RPMI8226 (cell line): Measurements from ENCODE around the gene PARVA.

Experiments
- DNase-seq: peaks from one replicate; pipeline ENCODE4 v3.0.0-alpha.2; 2015

Gene PARVA

GRCh38 chr11:12377824-12378593 is 638 bp downstream of the PARVA start:
- no peak for DNase-seq

- no peak for DNase-seq
These were observed 3.4 kb downstream of the PARVA start for GRCh38 chr11:12380565-12381325.

DNA sequence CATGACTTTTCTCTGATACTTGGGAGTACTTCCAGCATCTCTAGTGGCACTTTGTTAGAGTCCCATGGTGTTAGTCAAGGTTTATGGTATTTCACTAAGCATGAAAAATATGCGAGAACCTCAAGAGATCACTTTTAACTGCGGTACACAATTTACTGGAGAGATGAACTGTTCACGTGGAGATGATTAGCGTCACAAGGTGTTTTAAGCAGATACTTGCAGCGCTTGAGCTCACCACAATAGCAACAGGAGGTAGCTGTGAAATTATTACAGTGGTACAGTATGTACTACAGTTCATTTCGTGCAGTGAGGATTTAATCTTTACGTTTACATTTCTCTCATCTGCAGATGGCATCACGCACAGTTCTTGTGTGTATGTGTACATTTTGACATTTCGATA is 4.5 kb downstream of the PARVA start:
- no peak for DNase-seq

- no peak for DNase-seq
These were observed 5.1 kb downstream of the PARVA start for GRCh38 chr11:12382451-12382850.

- no peak for DNase-seq
These were observed 8.9 kb downstream of the PARVA start for GRCh38 chr11:12386309-12386708.

- DNase-seq, result no peak
These were observed 9.4 kb downstream of the PARVA start for GRCh38 chr11:12386745-12387144.

GRCh38 chr11:12388173-12388572 is 10.8 kb downstream of the PARVA start:
- no peak for DNase-seq

DNA sequence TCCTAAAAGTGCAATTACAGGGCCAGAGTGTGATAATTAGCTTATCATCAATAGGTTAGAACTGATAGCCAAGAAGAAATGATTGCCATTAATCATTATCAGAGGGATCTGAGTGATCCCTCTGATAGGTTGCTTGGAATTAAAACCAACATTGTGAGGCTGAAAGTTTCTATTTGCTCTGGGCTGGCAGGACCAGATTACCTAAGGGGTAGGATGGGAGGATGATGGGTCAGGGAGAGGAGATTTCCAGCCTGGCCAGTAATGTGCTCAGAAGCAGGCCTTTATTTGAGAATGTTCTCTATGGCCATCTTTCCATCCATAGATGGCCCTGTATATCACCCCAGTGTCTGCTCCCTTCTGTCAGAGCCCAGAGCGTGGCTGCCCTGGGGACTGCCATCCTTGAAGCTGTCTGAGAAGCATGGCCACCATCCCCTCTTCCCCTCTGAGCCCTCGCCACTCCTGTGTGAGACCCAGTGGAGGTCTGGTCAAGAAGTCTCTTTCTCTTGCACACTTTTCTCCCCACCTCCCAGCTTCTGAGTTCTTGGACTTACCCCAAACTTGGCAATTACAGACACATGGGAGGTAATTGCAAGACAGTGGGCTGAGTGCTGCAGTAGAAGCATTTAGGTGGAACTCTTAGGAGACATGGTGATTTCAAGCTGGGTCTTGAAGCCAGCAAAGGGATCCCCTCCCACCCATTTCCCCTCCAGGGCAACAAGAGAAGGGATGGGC is 11.7 kb downstream of the PARVA start:
- DNase-seq, result no peak

GRCh38 chr11:12389676-12390657 is 12.6 kb downstream of the PARVA start:
- DNase-seq, result no peak

DNA sequence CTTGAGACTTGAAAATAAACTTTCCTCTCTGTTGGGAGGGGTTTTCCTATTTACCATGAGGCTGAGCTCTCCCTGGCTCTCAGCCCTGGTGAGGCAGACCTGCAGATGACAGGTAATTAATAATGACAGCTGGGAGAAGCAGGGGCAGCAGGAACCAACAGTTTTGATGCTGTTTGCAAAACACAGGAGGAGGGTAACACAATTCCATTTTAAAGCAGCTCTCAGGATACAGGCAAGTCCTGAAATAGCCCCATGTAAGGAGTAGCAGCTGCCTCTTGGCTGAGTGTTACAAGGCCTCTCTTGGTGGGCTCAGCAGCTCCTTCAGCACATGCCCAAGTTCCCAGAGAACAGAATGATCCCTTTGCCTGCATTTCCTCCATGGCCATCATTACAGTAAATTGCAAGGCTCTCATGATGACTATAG is 13.3 kb downstream of the PARVA start:
- no peak for DNase-seq

DNA sequence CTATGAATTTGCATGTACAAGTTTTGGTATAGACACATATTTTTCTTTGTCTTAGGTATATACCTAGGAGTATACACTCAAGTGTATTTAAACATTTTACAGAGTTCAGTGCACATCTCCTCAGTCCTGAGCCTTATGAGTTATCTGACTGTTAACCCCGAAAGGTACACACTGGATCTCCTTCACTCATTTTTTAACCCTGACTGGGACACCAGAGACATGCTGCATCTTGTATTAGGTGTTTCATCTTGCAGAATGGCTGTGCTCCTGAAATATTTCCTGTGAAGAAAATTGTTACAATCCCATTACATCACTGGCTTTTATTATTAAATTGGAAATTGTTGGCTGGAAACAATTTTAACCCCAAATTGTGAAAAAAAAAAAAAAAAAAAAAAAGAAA is 15.3 kb downstream of the PARVA start:
- DNase-seq, result no peak

DNA sequence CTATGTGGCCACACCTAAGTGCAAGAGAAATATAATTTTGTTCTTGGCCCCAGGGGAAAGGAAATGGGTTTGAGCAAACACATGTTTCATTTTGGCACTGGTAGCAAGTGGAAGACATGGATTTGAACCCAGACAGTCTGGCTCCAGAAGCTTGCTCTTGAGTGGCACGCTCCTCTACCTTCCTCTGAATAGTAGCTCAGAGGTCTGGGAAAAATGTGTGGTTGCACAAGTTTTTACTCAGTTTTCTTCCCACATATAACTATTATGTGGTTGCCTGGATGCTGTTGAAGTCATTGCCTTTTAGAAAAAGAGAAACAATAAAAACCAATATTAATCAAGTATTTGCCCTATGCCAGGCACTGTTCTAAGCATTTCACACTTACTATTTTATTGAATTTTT is 16.3 kb downstream of the PARVA start:
- DNase-seq, result no peak

DNA sequence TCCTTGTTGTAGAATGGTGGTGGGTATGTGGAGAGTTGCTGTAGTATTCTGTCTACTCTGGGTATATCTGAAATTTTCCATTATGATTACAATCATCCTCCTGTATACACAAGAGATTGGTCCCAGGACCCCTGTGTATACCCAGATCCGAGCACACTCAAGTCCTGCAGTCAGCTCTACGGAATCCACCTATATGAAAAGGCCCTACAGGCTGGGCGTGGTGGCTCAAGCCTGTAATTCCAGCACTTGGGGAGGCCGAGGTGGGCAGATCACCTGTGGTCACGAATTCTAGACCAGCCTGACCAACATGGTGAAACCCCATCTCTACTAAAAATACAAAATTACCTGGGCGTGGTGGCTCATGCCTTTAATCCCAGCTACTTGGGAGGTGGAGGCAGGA is 17.2 kb downstream of the PARVA start:
- DNase-seq, result no peak

GRCh38 chr11:12395333-12395732 is 18.0 kb downstream of the PARVA start:
- DNase-seq, result no peak

DNA sequence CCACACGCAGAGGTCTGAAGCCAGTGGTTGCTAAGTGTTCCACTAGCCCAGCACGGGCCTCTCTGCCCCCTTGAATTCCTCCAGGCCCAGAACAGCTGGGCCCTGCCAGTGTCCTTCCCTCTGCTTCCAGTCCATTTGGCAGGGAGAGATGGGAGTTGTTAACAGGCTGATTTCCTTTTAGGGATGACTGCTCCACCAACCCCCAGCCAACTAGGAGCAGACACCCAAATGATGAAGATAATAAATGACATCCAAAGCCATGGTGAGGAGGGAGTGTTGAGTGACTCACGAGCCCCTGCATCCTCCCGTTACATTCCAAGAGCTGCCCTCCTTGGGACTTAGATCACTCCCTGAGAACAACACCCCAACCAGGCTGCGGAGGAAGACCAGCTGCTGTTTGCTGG is 20.6 kb downstream of the PARVA start:
- DNase-seq, result no peak

- no peak for DNase-seq
These were observed 22.0 kb downstream of the PARVA start for GRCh38 chr11:12399355-12399754.

- DNase-seq, result no peak
These were observed 24.7 kb downstream of the PARVA start for GRCh38 chr11:12402025-12402424.

DNA sequence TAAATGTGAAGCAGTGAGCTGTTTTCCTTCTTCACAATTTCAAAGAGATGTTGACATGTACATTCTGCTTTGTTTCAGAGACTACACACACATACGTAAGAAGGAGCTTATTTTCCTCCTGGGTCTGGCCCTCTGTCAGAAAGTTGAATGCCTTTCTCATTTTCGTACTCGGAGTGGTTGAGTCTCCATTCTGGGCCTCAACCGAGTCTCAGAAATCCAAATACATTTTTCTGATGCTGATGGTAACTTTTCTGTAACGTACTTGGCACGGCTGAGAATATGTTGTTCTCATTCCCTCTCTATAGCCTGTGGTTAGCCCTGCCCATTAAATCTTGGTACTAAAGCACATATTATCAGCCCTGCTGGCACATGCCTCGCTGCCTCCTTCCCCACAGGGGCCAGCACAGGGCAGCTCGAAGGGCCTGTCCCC is 25.3 kb downstream of the PARVA start:
- no peak for DNase-seq

DNA sequence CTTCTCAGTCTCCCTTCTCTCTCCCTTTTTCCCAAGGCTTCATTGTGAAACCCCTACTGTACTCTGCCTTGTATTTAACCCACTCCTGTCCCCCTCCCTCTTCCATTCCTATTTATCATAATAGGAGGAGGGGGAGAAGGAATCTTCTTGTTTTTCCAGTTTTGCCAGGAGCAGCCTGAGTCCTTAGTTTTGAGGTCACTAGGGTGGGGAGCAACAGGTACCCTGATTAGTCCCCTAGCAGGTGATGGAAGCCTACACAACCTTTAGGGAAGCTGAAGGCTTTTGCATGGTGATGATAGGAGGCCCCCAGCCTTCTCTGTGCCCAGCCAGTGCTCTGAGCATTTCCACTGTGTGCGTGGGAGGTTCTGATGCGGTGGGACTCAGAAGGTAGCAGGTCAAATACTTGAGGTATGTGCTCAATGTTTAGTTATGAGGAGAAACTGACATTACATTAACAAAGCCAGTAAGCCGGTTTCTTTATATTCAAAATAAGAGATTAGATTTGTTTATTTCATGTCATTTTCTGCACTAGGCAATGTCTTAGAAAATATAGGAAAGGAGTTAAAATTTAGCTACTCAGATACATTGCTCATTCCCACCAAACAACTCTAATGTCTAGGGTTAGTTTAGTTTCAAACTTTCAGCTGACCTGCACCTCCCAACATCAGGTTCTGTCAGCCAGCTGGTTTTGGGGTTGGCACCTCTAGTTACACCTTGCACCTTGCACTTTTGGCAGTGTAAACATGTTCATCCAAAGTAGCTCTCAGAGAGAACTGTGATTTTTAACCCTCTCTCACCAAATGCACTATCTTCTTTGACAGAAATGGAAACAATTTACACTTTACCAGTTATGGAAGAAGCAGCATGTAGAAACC is 26.0 kb downstream of the PARVA start:
- no peak for DNase-seq

GRCh38 chr11:12403997-12404350 is 26.6 kb downstream of the PARVA start:
- no peak for DNase-seq

GRCh38 chr11:12404436-12404835 is 27.1 kb downstream of the PARVA start:
- DNase-seq, result no peak
